DND-41 (cell line): ENCODE data around the gene UTP15.

Experiments
- EZH2 ChIP-seq: IDR thresholded peaks from 3 replicates; pipeline ENCODE4 v1.6.1; 2012; ENCODE audit warnings: borderline replicate concordance, low read depth, mild to moderate bottlenecking, moderate library complexity, low read length, inconsistent platforms; ENCODE audit not compliant: severe bottlenecking
- TF ChIP-seq, protein P1 (sequence below): IDR thresholded peaks from 2 replicates; pipeline ENCODE4 v1.5.1; 2012; ENCODE audit warnings: borderline replicate concordance, low read length, moderate library complexity, mild to moderate bottlenecking; ENCODE audit not compliant: poor library complexity, severe bottlenecking; ENCODE audit errors: extremely low read depth

DNA sequence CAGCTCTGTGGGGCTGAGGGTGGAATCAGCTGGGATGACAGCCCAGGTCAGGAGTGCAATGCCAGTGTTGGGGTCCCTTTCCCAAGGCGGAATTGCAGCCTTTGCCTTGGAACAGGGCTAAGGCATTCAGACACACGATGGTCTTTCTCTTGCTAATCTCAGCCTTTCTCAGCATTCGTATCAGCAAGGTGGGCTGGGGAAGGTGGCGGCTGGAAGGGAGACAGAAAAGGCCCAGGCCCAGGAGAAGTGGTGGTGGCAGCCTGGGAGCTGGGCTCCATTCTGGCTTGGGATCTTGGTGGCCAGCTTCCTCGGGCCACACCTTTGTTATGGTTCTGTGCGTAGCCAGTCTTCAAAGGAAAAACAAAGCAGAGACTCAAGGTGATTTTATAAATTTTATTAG is 59.3 kb downstream of the UTP15 start:
- TF ChIP-seq EZH2: no peak
- TF ChIP-seq, protein P1, sequence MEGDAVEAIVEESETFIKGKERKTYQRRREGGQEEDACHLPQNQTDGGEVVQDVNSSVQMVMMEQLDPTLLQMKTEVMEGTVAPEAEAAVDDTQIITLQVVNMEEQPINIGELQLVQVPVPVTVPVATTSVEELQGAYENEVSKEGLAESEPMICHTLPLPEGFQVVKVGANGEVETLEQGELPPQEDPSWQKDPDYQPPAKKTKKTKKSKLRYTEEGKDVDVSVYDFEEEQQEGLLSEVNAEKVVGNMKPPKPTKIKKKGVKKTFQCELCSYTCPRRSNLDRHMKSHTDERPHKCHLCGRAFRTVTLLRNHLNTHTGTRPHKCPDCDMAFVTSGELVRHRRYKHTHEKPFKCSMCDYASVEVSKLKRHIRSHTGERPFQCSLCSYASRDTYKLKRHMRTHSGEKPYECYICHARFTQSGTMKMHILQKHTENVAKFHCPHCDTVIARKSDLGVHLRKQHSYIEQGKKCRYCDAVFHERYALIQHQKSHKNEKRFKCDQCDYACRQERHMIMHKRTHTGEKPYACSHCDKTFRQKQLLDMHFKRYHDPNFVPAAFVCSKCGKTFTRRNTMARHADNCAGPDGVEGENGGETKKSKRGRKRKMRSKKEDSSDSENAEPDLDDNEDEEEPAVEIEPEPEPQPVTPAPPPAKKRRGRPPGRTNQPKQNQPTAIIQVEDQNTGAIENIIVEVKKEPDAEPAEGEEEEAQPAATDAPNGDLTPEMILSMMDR: no peak
